Uterus (tissue), 2 donors: Measurements from ENCODE around the gene GMPR2.

Experiments used
- CTCF ChIP-seq, 4 experiments: fragments of 200-600 bp in 2 of 4; fragments of 450-650 bp in 2 of 4; sonication (generic) in 2 of 4; IDR thresholded peaks; one replicate each; pipeline ENCODE4 v1.5.1; 2016 to 2019; ENCODE audit warnings: antibody characterized with exemption in 4 of 4, mild to moderate bottlenecking in 2 of 4, moderate library complexity in 1 of 4
- POLR2A ChIP-seq, 2 donors: fragments of 450-650 bp; IDR thresholded peaks; one replicate each; pipeline ENCODE4 v1.6.1; 2016; ENCODE audit warnings: antibody characterized with exemption in 2 of 2, mild to moderate bottlenecking in 1 of 2, moderate library complexity in 1 of 2

GRCh38 chr14:24262821-24263733 is 30.3 kb downstream of the GMPR2 start, which contains the start of gene TGM1:
- TF ChIP-seq CTCF (IDR thresholded peaks at IDR 0.05) = no peak
- TF ChIP-seq POLR2A (IDR thresholded peaks at IDR 0.05) = no peak
